GM19452 (cell line): ENCODE data around the gene CTNND2.

ENCODE experiments used
- ATAC-seq: cut with Tn5 transposase; IDR thresholded peaks from one replicate; pipeline ENCODE4 v1.9.1; 2021; ENCODE audit not compliant: unreplicated experiment

The CTNND2 gene

DNA sequence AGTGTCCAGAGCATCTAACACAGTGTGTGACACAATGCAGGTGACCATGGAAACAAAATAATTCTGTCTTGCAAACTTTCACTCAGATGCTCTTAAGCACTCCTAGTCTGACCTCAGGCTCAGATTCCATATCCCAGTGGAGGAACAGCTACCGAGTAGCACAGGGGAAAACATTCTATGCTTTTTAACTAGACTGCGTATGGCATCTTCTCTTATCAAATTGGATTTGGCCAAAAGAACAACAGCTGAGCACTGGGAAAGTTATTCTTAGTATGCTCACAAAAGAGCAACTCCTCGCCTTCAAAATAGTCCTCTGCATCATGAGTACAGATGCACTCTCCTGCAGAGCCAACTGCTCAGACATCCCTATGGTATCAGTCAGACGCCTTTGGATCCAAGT is 615.0 kb downstream of the CTNND2 start:
- no peak for ATAC-seq

DNA sequence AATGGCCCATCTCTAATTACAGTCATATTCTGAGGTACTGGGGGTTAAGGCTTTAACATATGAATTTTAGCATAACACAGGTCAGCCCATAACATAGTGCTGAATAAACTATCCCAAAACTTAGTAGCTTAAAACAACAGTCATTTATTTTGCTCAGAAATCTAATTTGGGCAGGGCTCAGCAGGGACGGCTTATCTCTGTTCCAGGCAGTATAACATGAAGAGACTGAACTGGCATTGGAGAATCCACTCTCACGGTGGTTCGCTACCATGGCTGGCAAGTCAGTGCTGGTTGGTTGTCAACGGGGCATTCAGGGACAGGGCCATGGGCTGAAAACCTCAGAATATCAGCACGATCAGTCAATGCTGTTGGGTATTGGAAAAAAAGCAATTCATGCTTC is 622.4 kb downstream of the CTNND2 start:
- no peak for ATAC-seq

- ATAC-seq, result no peak
These were observed 626.9 kb downstream of the CTNND2 start for GRCh38 chr5:11277323-11277722.

- ATAC-seq, result no peak
These were observed 630.9 kb downstream of the CTNND2 start for GRCh38 chr5:11273180-11273903.

GRCh38 chr5:11269515-11269914 is 634.7 kb downstream of the CTNND2 start:
- ATAC-seq, result no peak

DNA sequence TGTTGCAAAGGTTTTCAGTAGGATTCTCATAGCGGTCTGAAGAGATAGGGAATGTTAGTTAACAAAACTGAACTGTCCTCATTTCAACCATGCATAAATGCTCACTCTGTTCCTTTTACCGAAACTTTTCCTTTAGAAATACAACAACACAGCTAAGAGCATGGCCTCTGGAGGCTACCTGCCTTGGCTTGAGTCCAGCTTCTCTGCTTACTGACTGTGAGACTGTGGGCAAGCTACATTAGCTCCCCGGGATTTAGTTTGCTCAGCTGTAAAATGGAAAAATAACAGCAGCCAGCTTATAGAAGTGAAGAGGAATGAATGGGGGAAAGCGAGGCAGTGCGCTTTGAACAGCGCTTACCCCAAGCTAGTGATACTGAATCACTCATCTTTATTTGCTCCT is 635.4 kb downstream of the CTNND2 start:
- no peak for ATAC-seq

DNA sequence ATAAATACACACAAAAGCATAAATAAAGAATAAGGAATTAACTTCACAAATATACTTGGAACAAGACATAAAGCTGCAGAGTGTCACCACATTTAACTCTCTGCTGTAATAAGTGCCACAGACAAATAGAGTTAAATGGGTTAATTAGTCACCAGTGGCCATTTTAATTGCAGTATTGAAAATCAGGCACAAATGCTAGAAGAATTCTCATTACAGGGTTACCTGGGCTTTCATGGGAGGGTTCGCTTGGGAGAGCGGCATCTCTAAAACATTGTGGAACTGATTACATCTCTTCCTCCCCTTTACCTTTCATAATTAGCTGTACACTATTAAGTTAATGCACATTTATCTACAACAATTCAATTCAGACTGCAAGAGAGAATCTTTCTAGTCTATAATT is 637.9 kb downstream of the CTNND2 start:
- no peak for ATAC-seq

DNA sequence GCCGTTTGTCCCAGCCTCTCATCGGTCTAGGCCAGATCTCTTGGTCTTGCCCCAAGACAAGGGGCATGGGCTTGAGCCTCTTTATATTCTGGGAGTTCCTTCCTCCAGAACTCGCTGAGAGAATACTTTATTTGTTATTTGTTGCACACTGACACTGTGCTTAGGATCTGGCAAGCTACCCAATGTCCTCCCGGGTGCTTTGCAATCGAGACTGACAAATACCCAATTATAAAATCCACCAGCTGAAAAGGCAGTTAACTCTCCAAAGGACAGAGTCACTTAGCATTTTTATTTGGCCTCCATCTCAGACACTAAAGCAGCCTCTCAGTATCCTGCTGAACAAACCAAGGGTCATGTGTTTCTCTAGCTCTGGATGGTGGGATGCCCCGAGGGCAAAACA is 643.0 kb downstream of the CTNND2 start:
- ATAC-seq, result no peak

DNA sequence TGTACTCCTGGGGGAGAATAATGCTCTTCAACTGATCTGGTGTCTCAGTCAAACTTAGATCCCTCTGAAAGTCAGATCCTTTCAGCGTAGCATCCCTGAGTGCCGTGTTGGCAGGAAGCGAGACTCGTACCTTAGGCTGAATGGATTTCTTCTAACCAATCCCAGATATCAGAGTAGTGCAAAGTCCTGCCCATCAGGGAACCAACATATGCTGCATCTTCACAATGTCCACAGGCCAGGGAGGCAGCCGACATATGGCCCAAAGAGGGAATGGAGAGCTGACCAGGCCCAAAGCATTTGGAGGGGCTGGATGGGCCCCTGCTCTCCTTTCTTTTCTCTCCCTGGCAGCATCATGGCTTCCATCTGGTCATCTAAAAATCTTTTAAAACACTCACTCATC is 646.2 kb downstream of the CTNND2 start:
- no peak for ATAC-seq

DNA sequence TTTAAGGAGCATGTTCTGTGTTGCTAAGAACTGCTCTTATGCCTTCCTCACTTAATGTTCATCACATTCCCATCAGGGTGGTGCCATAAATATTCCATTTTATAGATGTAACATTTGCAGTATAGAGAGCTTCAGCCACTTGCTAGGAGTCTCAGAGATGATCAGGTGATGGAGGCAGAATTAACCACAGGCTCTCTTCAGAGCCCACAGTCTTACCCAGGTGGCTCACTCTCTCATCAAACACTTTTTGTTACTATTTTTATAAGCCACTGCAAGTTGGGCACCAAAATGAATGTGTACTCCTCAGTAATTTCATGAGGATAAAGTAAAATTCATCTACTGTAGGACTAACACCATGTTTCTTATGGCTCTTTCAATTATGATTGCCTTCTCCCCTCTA is 651.7 kb downstream of the CTNND2 start:
- ATAC-seq, result no peak

DNA sequence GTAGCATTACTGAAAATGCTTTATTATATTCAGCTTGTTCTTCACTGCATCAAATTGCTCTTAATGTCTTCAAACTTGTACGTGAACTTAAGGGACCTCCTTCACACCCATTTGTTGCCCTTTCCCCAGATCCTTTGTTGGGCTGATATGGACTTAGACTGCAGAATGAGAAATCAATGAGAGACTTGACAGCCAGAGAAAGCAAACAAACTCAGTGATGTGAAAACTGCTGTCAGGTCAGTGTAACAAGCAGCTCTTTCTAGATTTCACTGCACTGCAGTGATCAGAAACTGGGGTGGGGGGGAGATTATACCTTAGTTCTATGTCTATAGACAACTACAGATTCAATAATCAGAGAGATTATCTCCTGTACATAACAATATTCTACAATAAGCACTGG is 652.2 kb downstream of the CTNND2 start:
- no peak for ATAC-seq

GRCh38 chr5:11251247-11251646 is 653.0 kb downstream of the CTNND2 start:
- no peak for ATAC-seq

DNA sequence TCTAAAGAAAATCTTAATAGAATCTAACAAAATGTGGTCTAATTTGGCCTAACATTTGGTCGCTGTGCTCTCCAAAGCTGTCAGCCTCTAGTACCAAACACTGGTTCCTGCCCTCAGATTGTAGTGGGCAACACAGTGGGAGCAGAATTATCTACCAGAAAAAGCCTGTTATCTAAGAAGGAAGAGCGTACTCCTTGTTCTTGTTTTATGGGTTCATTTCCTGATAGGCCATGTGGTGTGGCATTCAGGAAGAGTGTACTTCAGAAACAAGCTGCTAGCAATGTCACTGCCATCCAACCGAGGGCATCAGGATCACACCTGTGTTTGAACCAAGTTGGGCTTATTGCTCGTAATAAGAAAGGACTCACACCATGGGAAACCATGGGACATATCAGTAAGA is 655.3 kb downstream of the CTNND2 start:
- ATAC-seq, result no peak

- no peak for ATAC-seq
These were observed 657.0 kb downstream of the CTNND2 start for GRCh38 chr5:11247224-11247623.

- ATAC-seq, result no peak
These were observed 663.7 kb downstream of the CTNND2 start for GRCh38 chr5:11240293-11241190.

- ATAC-seq, result no peak
These were observed 664.8 kb downstream of the CTNND2 start for GRCh38 chr5:11239261-11240015.

GRCh38 chr5:11234501-11234911 is 669.7 kb downstream of the CTNND2 start:
- no peak for ATAC-seq

DNA sequence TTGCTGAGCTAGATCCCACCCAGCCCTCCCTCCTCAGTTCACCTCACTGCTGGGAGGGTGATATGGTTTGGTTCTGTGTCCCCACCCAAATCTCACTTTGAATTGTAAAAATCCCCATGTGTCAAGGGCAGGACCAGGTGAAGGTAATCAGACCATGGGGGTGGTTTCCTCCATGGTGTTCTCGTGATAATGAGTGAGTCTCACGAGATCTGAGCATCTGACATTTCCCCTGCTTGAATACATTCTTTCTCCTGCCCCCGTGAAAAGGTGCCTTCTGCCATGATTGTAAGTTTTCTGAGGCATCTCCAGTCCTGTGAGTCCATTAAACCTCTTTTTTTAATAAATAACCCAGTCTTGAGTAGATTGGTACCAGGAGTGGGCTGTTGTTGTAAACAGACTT is 673.4 kb downstream of the CTNND2 start:
- no peak for ATAC-seq

DNA sequence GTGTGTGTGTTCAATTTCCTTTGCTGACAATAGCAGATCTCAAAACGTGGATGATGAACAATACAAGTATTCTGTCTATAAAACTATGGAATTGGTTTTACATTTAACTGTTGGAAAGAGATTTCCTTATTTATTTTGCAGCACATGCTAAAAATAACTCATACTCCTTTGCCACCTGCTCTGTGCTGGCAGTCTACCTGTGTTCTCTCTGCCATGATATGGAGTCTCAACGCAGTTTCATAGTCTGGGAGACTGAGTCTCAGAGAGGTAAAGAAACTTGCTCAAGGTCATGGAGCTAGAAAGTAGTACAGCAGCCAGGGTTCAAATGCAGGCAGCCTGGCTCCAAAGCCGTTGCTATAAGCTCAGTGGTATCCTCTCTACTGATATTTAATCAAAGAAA is 677.2 kb downstream of the CTNND2 start:
- ATAC-seq, result no peak

DNA sequence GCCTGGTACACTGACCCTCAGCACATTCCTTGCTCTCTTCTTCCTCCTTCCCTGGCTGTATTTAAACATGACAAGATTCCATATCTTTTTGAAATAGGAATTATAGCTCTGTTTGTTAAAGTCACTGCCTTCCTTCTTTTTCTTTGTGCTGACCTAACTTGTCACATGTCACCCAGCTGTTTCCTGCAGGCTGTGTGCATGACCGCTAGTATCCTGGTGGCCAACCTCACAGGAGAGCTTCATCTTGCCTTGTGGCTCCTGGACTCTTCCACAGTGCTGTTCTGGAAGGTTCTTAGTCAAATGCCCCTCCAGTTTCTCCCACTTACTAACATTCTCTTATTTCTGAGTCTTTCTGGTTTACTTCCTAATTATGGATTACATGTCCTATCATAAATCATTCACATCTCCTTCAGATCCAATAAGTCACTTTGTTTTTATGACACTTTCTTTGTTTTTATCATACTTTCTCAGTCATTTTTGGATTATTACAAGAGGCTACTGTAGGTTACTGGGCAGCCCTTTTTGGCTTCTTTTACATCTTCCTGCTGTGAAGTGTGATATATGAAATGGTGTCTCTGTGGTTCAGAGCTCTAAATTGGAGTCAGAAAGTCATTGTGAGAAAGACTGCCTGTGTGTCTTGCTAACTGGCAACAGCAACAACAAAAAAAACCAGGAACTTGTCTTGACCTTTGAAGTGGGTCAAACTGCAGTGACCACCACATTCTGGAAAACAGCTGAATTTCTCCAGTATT is 679.6 kb downstream of the CTNND2 start:
- no peak for ATAC-seq

DNA sequence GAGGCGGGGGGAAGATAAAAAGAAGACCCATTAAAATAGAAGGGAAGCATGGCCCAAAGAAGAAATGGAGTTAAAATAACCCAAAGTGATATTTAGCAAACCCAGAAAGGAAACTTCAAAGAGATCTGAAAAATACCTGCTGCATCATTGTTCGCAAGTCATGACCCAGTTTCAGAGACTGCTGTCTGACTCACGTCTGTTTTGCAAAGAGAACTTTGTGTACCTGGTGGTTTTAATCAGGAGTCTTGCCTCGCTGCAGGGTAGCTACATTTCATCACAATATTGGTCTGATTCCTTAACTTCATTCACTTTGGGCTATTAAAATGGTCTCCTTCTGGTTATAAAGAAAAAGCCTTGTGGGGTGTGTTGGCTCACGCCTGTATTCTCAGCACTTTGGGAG is 682.1 kb downstream of the CTNND2 start:
- ATAC-seq, result no peak
